Nephron (organoid): ENCODE data around the gene ATP6V1G3.

Experiments used
- H3K27ac Mint-ChIP-seq, 3 experiments: 2 replicates each; pipeline ENCODE4 v1.8.0; 2020; ENCODE audit warnings: mixed read lengths in 3 of 3, mild to moderate bottlenecking in 2 of 3, moderate library complexity in 1 of 3
- H3K27me3 Mint-ChIP-seq: 2 replicates; pipeline ENCODE4 v1.8.0; 2021; ENCODE audit warnings: low read depth, mild to moderate bottlenecking, moderate library complexity, mixed read lengths
- H3K36me3 Mint-ChIP-seq: 2 replicates; pipeline ENCODE4 v1.8.0; 2020; ENCODE audit warnings: low read depth, mixed read lengths
- H3K4me1 Mint-ChIP-seq: 2 replicates; pipeline ENCODE4 v1.8.0; 2020; ENCODE audit warnings: mixed read lengths
- H3K4me3 Mint-ChIP-seq, 3 experiments: 2 replicates each; pipeline ENCODE4 v1.8.0; 2020; ENCODE audit warnings: mild to moderate bottlenecking in 3 of 3, mixed read lengths in 3 of 3, moderate library complexity in 2 of 3
- H3K9me3 Mint-ChIP-seq: 2 replicates; pipeline ENCODE4 v1.8.0; 2020; ENCODE audit warnings: mixed read lengths
- TF ChIP-seq, protein P1 (sequence below), 3 experiments: fragments of 200-600 bp; sonication (generic); IDR thresholded peaks; one replicate each; pipeline ENCODE4 v1.5.0; 2021; ENCODE audit warnings: antibody characterized with exemption in 3 of 3; ENCODE audit not compliant: unreplicated experiment in 3 of 3

Gene ATP6V1G3

GRCh38 chr1:198519639-198520501 lies 20.6 kb downstream of the ATP6V1G3 start:
- Mint-ChIP-seq H3K4me3 (no peak overlapping the region), H3K36me3 (no peaks in the 10 kb centered on the region), H3K9me3 (no peaks in the 10 kb centered on the region), H3K27ac (no peak overlapping the region), H3K27me3 (no peaks in the 10 kb centered on the region), H3K4me1 (no peaks in the 10 kb centered on the region)
- TF ChIP-seq, protein P1, sequence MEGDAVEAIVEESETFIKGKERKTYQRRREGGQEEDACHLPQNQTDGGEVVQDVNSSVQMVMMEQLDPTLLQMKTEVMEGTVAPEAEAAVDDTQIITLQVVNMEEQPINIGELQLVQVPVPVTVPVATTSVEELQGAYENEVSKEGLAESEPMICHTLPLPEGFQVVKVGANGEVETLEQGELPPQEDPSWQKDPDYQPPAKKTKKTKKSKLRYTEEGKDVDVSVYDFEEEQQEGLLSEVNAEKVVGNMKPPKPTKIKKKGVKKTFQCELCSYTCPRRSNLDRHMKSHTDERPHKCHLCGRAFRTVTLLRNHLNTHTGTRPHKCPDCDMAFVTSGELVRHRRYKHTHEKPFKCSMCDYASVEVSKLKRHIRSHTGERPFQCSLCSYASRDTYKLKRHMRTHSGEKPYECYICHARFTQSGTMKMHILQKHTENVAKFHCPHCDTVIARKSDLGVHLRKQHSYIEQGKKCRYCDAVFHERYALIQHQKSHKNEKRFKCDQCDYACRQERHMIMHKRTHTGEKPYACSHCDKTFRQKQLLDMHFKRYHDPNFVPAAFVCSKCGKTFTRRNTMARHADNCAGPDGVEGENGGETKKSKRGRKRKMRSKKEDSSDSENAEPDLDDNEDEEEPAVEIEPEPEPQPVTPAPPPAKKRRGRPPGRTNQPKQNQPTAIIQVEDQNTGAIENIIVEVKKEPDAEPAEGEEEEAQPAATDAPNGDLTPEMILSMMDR (IDR thresholded peaks at IDR 0.05; ENCODE audit: unreplicated experiment in 3 of 3): no peak

GRCh38 chr1:198517623-198518199 lies 22.8 kb downstream of the ATP6V1G3 start:
- Mint-ChIP-seq H3K27me3 (no peaks in the 10 kb centered on the region), H3K4me3 (no peak overlapping the region), H3K9me3 (no peaks in the 10 kb centered on the region), H3K4me1 (no peaks in the 10 kb centered on the region), H3K36me3 (no peaks in the 10 kb centered on the region), H3K27ac (no peak overlapping the region)
- TF ChIP-seq, protein P1 (IDR thresholded peaks at IDR 0.05; ENCODE audit: unreplicated experiment in 3 of 3): no peak

DNA sequence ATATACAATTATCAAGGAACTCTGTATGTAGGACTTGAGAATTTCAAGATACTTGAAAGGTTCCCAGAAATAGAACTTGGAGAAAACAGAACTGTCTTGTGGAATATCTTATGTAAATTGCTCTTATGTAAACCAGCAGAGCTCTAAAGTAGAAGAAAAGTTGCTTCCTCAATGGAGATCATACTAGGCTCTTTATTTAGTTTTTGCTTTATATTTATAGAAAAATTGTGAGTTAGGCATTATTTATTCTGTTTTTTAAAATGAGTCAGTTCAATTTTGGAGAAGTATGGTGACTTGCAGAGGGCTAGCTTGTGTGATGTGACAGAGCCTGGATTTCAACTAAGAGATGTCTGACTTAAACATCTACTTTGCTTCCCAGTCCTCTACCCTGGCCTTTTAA lies 40.4 kb downstream of the ATP6V1G3 start:
- H3K27ac Mint-ChIP-seq: no peak overlapping the region
- no peaks in the 10 kb centered on the region for H3K27me3 Mint-ChIP-seq
- peaks cover 15% of the 10 kb centered on the region for H3K9me3 Mint-ChIP-seq
- TF ChIP-seq, protein P1 (IDR thresholded peaks at IDR 0.05; ENCODE audit: unreplicated experiment in 3 of 3): no peak
- H3K4me1 Mint-ChIP-seq: no peaks in the 10 kb centered on the region
- no peak overlapping the region for H3K4me3 Mint-ChIP-seq
- H3K36me3 Mint-ChIP-seq: no peaks in the 10 kb centered on the region

DNA sequence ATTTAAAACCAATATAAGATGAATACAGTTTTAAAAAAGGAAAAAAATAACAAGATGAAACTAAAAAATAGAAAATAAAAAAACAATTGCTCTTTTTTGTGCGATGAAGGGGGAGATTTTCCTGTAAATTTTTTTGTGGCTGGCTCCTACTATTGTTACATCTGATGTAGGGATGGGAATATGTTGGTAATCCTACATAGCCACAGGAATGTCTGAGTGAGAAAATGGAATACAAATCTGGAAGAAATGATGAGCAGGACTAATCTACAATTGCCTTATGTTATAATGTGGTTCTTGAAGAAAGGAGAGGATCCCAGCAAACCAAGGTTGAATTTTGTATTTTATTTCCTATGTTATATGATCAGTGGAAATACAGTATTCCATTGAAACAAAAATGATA lies 40.9 kb downstream of the ATP6V1G3 start:
- Mint-ChIP-seq H3K9me3 (peaks cover 15% of the 10 kb centered on the region), H3K4me1 (no peaks in the 10 kb centered on the region)

GRCh38 chr1:198498881-198499280 lies 41.6 kb downstream of the ATP6V1G3 start:
- Mint-ChIP-seq H3K36me3 (no peaks in the 10 kb centered on the region), H3K4me1 (no peaks in the 10 kb centered on the region), H3K27me3 (no peaks in the 10 kb centered on the region), H3K27ac (no peak overlapping the region), H3K4me3 (no peak overlapping the region), H3K9me3 (peaks cover 15% of the 10 kb centered on the region)
- TF ChIP-seq, protein P1 (IDR thresholded peaks at IDR 0.05; ENCODE audit: unreplicated experiment in 3 of 3): no peak

More for the DNA sequence above, 40.9 kb downstream of the ATP6V1G3 start:
- Mint-ChIP-seq H3K36me3 (no peaks in the 10 kb centered on the region), H3K27me3 (no peaks in the 10 kb centered on the region), H3K4me3 (no peak overlapping the region), H3K27ac (no peak overlapping the region)
- TF ChIP-seq, protein P1 (IDR thresholded peaks at IDR 0.05; ENCODE audit: unreplicated experiment in 3 of 3): no peak

- peaks cover 8% of the 10 kb centered on the region for H3K9me3 Mint-ChIP-seq
- H3K27ac Mint-ChIP-seq: no peak overlapping the region
- H3K27me3 Mint-ChIP-seq: no peaks in the 10 kb centered on the region
- H3K4me1 Mint-ChIP-seq: no peaks in the 10 kb centered on the region
- TF ChIP-seq, protein P1 (IDR thresholded peaks at IDR 0.05; ENCODE audit: unreplicated experiment in 3 of 3): no peak
- H3K4me3 Mint-ChIP-seq: no peak overlapping the region
- no peaks in the 10 kb centered on the region for H3K36me3 Mint-ChIP-seq
Measured at GRCh38 chr1:198498103-198498385, 42.4 kb downstream of the ATP6V1G3 start.
